Lung (tissue), 12 donors: ENCODE measurements around the gene BPIFA3. TPM values are rescaled to one million over a fixed set of nuclear protein-coding genes. Genes with fewer than 3 reads are reported as not detected.

ENCODE experiments used
- ATAC-seq: fragments of 200-7000 bp; cut with Tn5 transposase; one replicate; pipeline ENCODE4 v1.9.1; 2020; ENCODE audit warnings: moderate number of reproducible peaks; ENCODE audit not compliant: insufficient read depth, low FRiP score
- DNase-seq, 3 donors: peaks; one replicate each; pipeline ENCODE4 v3.0.0-alpha.2; 2013 to 2017
- H3K27ac ChIP-seq, 2 donors: one replicate each; pipeline ENCODE4 v1.5.1; 2013; ENCODE audit warnings: mild to moderate bottlenecking in 2 of 2, moderate library complexity in 2 of 2, control low read depth in 1 of 2, inconsistent platforms in 1 of 2, low read depth in 1 of 2, low read length in 1 of 2
- H3K27me3 ChIP-seq, 3 donors: one replicate each; pipeline ENCODE4 v1.5.1; 2013; ENCODE audit warnings: low read length in 2 of 3; ENCODE audit not compliant: control insufficient read depth in 3 of 3, insufficient read depth in 3 of 3
- H3K36me3 ChIP-seq, 4 donors: one replicate each; pipeline ENCODE4 v1.5.1; 2013; ENCODE audit warnings: low read length in 4 of 4, mild to moderate bottlenecking in 1 of 4, moderate library complexity in 1 of 4; ENCODE audit not compliant: control insufficient read depth in 4 of 4, insufficient read depth in 4 of 4
- H3K4me1 ChIP-seq, 5 donors: one replicate each; pipeline ENCODE4 v1.5.1; 2013; ENCODE audit warnings: low read length in 5 of 5, mild to moderate bottlenecking in 2 of 5, moderate library complexity in 1 of 5; ENCODE audit not compliant: control insufficient read depth in 5 of 5, insufficient read depth in 5 of 5
- H3K4me3 ChIP-seq: one replicate; pipeline ENCODE4 v1.5.1; 2013; ENCODE audit warnings: mild to moderate bottlenecking, control low read depth, moderate library complexity
- H3K9ac ChIP-seq, 2 donors: one replicate each; pipeline ENCODE4 v1.5.1; 2013; ENCODE audit warnings: low read length in 2 of 2, control low read depth in 1 of 2; ENCODE audit not compliant: insufficient read depth in 1 of 2
- H3K9me3 ChIP-seq, 4 donors: one replicate each; pipeline ENCODE4 v1.5.1; 2013; ENCODE audit warnings: low read length in 3 of 4, mild to moderate bottlenecking in 1 of 4, moderate library complexity in 1 of 4; ENCODE audit not compliant: control insufficient read depth in 4 of 4, insufficient read depth in 3 of 4
- CTCF ChIP-seq: IDR thresholded peaks from 2 replicates; pipeline ENCODE4 v1.5.1; 2012; ENCODE audit warnings: mild to moderate bottlenecking; ENCODE audit errors: control extremely low read depth, extremely low read depth
- WGBS, 2 donors: extraction: QIAGEN DNeasy Blood & Tissue Kit; methylation state at CpG; one replicate each; pipeline ENCODE4 v1.1.7; 2013; 5-methylcytosine and 5-hydroxymethylcytosine counted together
- polyA plus RNA-seq, 2 donors: library from polyadenylated mRNA; stranded (reverse); fragments of 200-250 nt; gene quantifications; one replicate each; pipeline ENCODE4 v1.2.1, GENCODE V29; 2013
- total RNA-seq, 2 donors: library from RNA; depleted of rRNA in 1 of 2; stranded (reverse); fragments of >200 nt in 1 of 2; gene quantifications; one replicate each; pipeline ENCODE4 v1.2.1, GENCODE V29; 2014 to 2021
- donor health status: control.
- donor health status: control.
- donor health status: Bipolar disorder and iron deficiency.
- donor health status: healthy.
- donor health status: DM: yes; HTN: yes; CAD: no.

BPIFA3 gene
- total and polyA plus RNA-seq, 4 donors: not detected

- no peak for DNase-seq
- ATAC-seq: no peak
- 76 to 81% methylated on average over 3 of the region's 3 CpGs for WGBS, 2 donors
- Histone ChIP-seq H3K9me3 (peaks cover 0 to 6% (median 0%) of the 10 kb centered on the region in 4 donors), H3K9ac (no peak overlapping the region), H3K27ac (no peak overlapping the region), H3K27me3 (no peaks in the 10 kb centered on the region), H3K4me1 (no peaks in the 10 kb centered on the region), H3K36me3 (no peaks in the 10 kb centered on the region), H3K4me3 (no peak overlapping the region)
- no peak for TF ChIP-seq CTCF
Measured at GRCh38 chr20:33246077-33246476, 28.9 kb downstream of the BPIFA3 start.

- H3K36me3 ChIP-seq: no peaks in the 10 kb centered on the region
- no peak overlapping the region for H3K4me3 ChIP-seq
- no peak for TF ChIP-seq CTCF
- H3K9ac ChIP-seq: no peak overlapping the region
- no peaks in the 10 kb centered on the region for H3K4me1 ChIP-seq
- WGBS, 2 donors: 91 to 93% methylated on average over 1 of the region's 1 CpG
- no peak overlapping the region for H3K27ac ChIP-seq
- DNase-seq (no peak), ATAC-seq (no peak)
- peaks cover 0 to 4% (median 0%) of the 10 kb centered on the region in 4 donors for H3K9me3 ChIP-seq
- H3K27me3 ChIP-seq: no peaks in the 10 kb centered on the region
Measured at GRCh38 chr20:33249456-33249855, 32.3 kb downstream of the BPIFA3 start.

GRCh38 chr20:33250666-33251065 is 33.5 kb downstream of the BPIFA3 start:
- H3K9me3 ChIP-seq: peaks cover 0 to 7% (median 3%) of the 10 kb centered on the region in 4 donors
- no peaks in the 10 kb centered on the region for H3K27me3 ChIP-seq
- no peaks in the 10 kb centered on the region for H3K4me1 ChIP-seq
- H3K9ac ChIP-seq: no peak overlapping the region
- H3K4me3 ChIP-seq: no peak overlapping the region
- H3K27ac ChIP-seq: no peak overlapping the region
- TF ChIP-seq CTCF: no peak
- ATAC-seq (no peak), DNase-seq (no peak)
- H3K36me3 ChIP-seq: no peaks in the 10 kb centered on the region
- WGBS, 2 donors: 52 to 68% methylated on average over 2 of the region's 2 CpGs

GRCh38 chr20:33251496-33251895 is 34.3 kb downstream of the BPIFA3 start:
- Histone ChIP-seq H3K36me3 (no peaks in the 10 kb centered on the region), H3K9ac (no peak overlapping the region), H3K27me3 (no peaks in the 10 kb centered on the region), H3K27ac (no peak overlapping the region), H3K9me3 (peaks cover 0 to 7% (median 3%) of the 10 kb centered on the region in 4 donors), H3K4me3 (no peak overlapping the region), H3K4me1 (no peaks in the 10 kb centered on the region)
- TF ChIP-seq CTCF: no peak
- no peak for DNase-seq
- no peak for ATAC-seq
- WGBS, 2 donors: 67 to 82% methylated on average over 3 of the region's 3 CpGs
